NCI-H1417 (cell line): ENCODE data around the gene KCNAB2.

Experiments used
- DNase-seq, 3 experiments: peaks; one replicate each; lab custom pipeline; 2025; lab: John Stamatoyannopoulos, UW

Gene KCNAB2

GRCh38 chr1:6129313-6129712 is 83.6 kb downstream of the KCNAB2 start:
- no peak for DNase-seq

GRCh38 chr1:6130036-6130435 is 84.3 kb downstream of the KCNAB2 start:
- DNase-seq: no peak

- no peak for DNase-seq
Observed at GRCh38 chr1:6130596-6130995, 84.9 kb downstream of the KCNAB2 start.

- DNase-seq: no peak
Observed at GRCh38 chr1:6131561-6131960, 85.9 kb downstream of the KCNAB2 start.

GRCh38 chr1:6133146-6133895 is 87.6 kb downstream of the KCNAB2 start:
- no peak for DNase-seq

GRCh38 chr1:6134206-6134605 is 88.5 kb downstream of the KCNAB2 start:
- no peak for DNase-seq

GRCh38 chr1:6134741-6135510 is 89.2 kb downstream of the KCNAB2 start:
- no peak for DNase-seq

- no peak for DNase-seq
Observed at GRCh38 chr1:6136516-6137220, 91.0 kb downstream of the KCNAB2 start.

- no peak for DNase-seq
Observed at GRCh38 chr1:6137758-6138157, 92.1 kb downstream of the KCNAB2 start.

- no peak for DNase-seq
Observed at GRCh38 chr1:6140413-6140812, 94.7 kb downstream of the KCNAB2 start.

- DNase-seq: no peak
Observed at GRCh38 chr1:6141592-6141991, 95.9 kb downstream of the KCNAB2 start.

GRCh38 chr1:6142036-6142621 is 96.4 kb downstream of the KCNAB2 start:
- no peak for DNase-seq

- DNase-seq: no peak
Observed at GRCh38 chr1:6142734-6143133, 97.0 kb downstream of the KCNAB2 start.

- no peak for DNase-seq
Observed at GRCh38 chr1:6143395-6143794, 97.7 kb downstream of the KCNAB2 start.

GRCh38 chr1:6144175-6144574 is 98.5 kb downstream of the KCNAB2 start:
- no peak for DNase-seq

GRCh38 chr1:6144647-6145395 is 99.1 kb downstream of the KCNAB2 start:
- DNase-seq: no peak

GRCh38 chr1:6145396-6145750 is 99.7 kb downstream of the KCNAB2 start:
- no peak for DNase-seq

- no peak for DNase-seq
Observed at GRCh38 chr1:6145864-6146410, 100.2 kb downstream of the KCNAB2 start.

- DNase-seq: peak; percentile 74 to 83 (median 82)
Observed at GRCh38 chr1:6148497-6149241, 103.0 kb downstream of the KCNAB2 start.

- DNase-seq: no peak
Observed at GRCh38 chr1:6149597-6149996, 103.9 kb downstream of the KCNAB2 start.
